ENCODE data around the gene PRPF8. TPM values are rescaled to one million over a fixed set of nuclear protein-coding genes. Genes with fewer than 3 reads are reported as not detected.
"Not testable (repeated sequence)": the region's sequence is repeated elsewhere in the genome, so short reads cannot be mapped to it uniquely, and the experiment has no call there.

The PRPF8 gene
- total RNA-seq, 1 donor from 2014 or later = 137 TPM

- no peak for DNase-seq
Measured at GRCh38 chr17:1690544-1691221, 6.0 kb upstream of the PRPF8 start.

- not testable (repeated sequence) for DNase-seq
Measured at GRCh38 chr17:1688405-1688804, 3.7 kb upstream of the PRPF8 start.

GRCh38 chr17:1686086-1686485, 1.4 kb upstream of the PRPF8 start:
- no peak for DNase-seq

GRCh38 chr17:1683459-1683858, 1.2 kb downstream of the PRPF8 start:
- DNase-seq = no peak

GRCh38 chr17:1676401-1676800, 8.3 kb downstream of the PRPF8 start:
- DNase-seq = no peak

- no peak for DNase-seq
Measured at GRCh38 chr17:1673041-1673785, 11.5 kb downstream of the PRPF8 start.

- DNase-seq = not testable (repeated sequence)
Measured at GRCh38 chr17:1663934-1664333, 20.7 kb downstream of the PRPF8 start.

- no peak for DNase-seq
Measured at GRCh38 chr17:1661045-1661444, 23.6 kb downstream of the PRPF8 start.

- DNase-seq = no peak
Measured at GRCh38 chr17:1658100-1658499, 26.6 kb downstream of the PRPF8 start.

- DNase-seq = no peak
Measured at GRCh38 chr17:1653735-1654134, 30.9 kb downstream of the PRPF8 start.

GRCh38 chr17:1652794-1653193, 31.9 kb downstream of the PRPF8 start:
- DNase-seq = not testable (repeated sequence)

GRCh38 chr17:1651559-1651844, 33.2 kb downstream of the PRPF8 start:
- no peak for DNase-seq

- no peak for DNase-seq
Measured at GRCh38 chr17:1650731-1651558, 33.7 kb downstream of the PRPF8 start.

GRCh38 chr17:1649844-1650501, 34.7 kb downstream of the PRPF8 start, which contains the start of gene RILP:
Gene RILP (minus strand): TSS chr17:1649866. CDS start chr17:1649804, 62 bp downstream.
- peak; percentile 32 for DNase-seq

GRCh38 chr17:1648963-1649843, 35.5 kb downstream of the PRPF8 start:
- DNase-seq = peak; percentile 98

GRCh38 chr17:1648173-1648962, 36.3 kb downstream of the PRPF8 start:
- peak; percentile 38 for DNase-seq

GRCh38 chr17:1647802-1648171, 36.9 kb downstream of the PRPF8 start:
- DNase-seq = no peak

- DNase-seq = no peak
Measured at GRCh38 chr17:1646199-1646875, 38.3 kb downstream of the PRPF8 start.

- peak; percentile 32 for DNase-seq
Measured at GRCh38 chr17:1645207-1646171, 39.2 kb downstream of the PRPF8 start, which contains the start of gene SCARF1. Gene SCARF1 (minus strand): TSS chr17:1645732. CDS start chr17:1645697, 35 bp downstream.
